ENCODE results near the gene BAHD1.

The BAHD1 gene

DNA sequence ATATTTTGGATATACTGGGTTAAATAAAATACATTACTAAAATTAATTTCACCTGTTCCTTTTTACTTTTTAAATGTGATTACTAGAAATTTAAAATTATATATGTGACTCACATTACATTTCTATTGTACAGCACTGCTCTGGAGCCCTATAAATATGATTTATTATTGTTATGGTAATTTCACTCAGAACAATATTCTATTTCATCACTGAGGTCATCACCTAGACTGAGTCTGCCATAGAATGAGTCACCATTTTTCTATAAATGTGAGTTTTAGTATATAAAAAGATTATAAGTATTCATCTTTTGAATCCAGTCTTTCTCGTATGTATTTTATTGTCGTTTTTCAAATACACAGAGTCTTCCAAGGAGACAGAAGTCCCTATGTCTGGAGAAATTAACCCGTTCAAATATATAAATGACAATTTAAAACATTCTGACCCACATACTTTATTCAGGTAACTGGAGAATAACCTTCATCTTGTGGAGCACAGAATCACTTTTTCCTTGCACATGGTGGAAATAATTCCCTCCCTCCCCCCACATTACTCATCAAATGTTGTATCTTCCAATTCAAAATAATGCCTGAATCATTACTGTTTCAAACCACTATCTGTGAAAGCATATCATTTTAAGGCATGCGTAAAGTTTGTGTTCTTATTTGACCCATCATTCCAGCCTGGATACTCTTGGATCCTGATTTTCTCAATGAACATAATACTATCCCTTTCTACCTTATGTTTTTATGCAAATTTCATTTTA is 60.0 kb downstream of the BAHD1 start:
- TF ChIP-seq ISL1 (CRISPR knock-in tag; IDR thresholded peaks at IDR 0.05) (peak; percentile 33; the same call in 1 of the 2 replicates), ZFP30 (CRISPR knock-in tag; IDR thresholded peaks at IDR 0.05) (no peak)
- ATAC-seq: peak; percentile 81

GRCh38 chr15:40501487-40501886 is 60.7 kb downstream of the BAHD1 start:
- no peak for ATAC-seq
- TF ChIP-seq ZNF8 (CRISPR knock-in tag; IDR thresholded peaks at IDR 0.05) (no peak), RARB (CRISPR knock-in tag; IDR thresholded peaks at IDR 0.05) (no peak)

DNA sequence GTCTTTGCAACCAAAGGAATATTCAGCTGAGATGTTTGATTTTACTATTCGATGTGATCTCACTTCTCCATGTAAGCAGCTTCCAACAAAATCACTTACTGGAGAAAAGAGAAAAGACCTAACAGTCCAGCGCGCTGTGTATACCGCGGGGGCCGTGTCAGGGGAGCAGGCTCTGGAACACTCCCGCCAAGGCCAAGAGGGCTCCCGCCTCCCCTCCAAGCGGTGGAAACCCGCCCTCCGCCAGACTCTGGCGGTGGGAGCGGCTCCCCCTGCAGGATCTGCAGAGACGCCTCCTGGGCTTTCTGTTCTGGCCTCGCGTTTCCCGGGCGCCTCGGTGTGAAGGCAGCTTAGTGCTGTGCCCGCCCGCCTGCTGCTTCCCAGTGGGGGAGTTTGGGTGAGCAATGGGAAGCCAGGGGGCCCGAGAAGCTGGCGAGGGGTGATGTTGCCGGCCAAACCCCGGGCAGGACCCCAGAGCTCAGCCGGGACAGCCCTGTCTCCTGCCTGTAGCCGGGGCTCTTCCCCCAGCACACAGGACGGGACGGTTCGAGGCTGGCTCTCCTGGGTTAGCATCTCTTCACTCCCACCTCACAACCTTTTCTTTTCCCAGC is 66.3 kb downstream of the BAHD1 start:
- peak; percentile 99 for ATAC-seq
- TF ChIP-seq SNAI2 (CRISPR knock-in tag; IDR thresholded peaks at IDR 0.05): no peak
- TF ChIP-seq CREB5 (CRISPR knock-in tag; IDR thresholded peaks at IDR 0.05; ENCODE audit: low read depth): no peak

DNA sequence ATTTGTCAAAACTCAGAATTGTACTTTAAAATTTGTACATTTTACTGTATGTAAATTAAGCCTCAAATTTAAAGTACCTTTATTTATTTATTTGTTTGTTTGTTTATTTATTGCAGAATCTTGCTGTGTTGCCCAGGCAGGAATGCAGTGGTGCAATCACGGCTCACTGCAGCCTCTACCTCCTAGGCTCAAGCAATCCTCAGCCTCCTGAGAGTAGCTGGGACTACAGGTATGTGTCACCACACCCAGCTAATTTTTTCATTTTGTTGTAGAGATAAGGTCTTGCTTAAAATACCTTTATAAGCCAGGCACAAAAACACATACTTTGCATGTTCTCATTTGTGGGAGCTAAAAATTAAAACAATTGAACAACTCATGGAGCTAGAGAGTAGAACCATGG is 67.5 kb downstream of the BAHD1 start:
- no peak for ATAC-seq
- TF ChIP-seq SNAI2 (CRISPR knock-in tag; IDR thresholded peaks at IDR 0.05) (no peak), OSR1 (CRISPR knock-in tag; IDR thresholded peaks at IDR 0.05) (no peak), POU6F1 (CRISPR knock-in tag; IDR thresholded peaks at IDR 0.05; ENCODE audit: borderline replicate concordance, low read depth) (no peak)

DNA sequence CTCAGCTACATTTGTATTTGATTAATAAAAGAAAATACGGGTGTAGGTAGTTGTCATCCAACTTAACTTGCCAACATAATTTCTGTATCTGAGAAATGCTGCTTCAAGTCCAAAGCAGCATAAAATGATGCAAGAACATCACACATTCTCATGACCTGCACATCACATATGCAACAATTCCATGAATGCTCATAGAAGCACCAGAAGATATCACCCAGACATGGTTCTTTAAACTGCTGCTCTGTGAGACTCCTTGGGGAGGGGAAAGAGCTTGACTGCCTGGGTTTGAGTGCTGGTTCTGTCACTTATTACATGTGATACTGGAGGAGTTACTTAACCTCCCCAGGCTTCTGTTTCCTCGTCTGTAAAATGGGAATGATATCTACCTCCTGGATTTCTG is 69.4 kb downstream of the BAHD1 start:
- no peak for ATAC-seq
- no peak for TF ChIP-seq ESRRG (CRISPR knock-in tag; IDR thresholded peaks at IDR 0.05)
- no peak for TF ChIP-seq SNAI2 (CRISPR knock-in tag; IDR thresholded peaks at IDR 0.05)
- TF ChIP-seq ZNF8 (CRISPR knock-in tag; IDR thresholded peaks at IDR 0.05): no peak
- TF ChIP-seq ARNTL (CRISPR knock-in tag; IDR thresholded peaks at IDR 0.05; ENCODE audit: borderline replicate concordance, low read depth): no peak

- ATAC-seq: no peak
- TF ChIP-seq GLIS3 (CRISPR knock-in tag; IDR thresholded peaks at IDR 0.05) (no peak), ZFP3 (CRISPR knock-in tag; IDR thresholded peaks at IDR 0.05) (no peak), BACH2 (CRISPR knock-in tag; IDR thresholded peaks at IDR 0.05; ENCODE audit: borderline replicate concordance) (no peak), ZNF70 (CRISPR knock-in tag; IDR thresholded peaks at IDR 0.05) (no peak), POU6F1 (CRISPR knock-in tag; IDR thresholded peaks at IDR 0.05; ENCODE audit: borderline replicate concordance, low read depth) (no peak), CSDC2 (CRISPR knock-in tag; IDR thresholded peaks at IDR 0.05) (no peak), ESRRG (CRISPR knock-in tag; IDR thresholded peaks at IDR 0.05) (no peak), PPARA (CRISPR knock-in tag; IDR thresholded peaks at IDR 0.05; ENCODE audit: borderline replicate concordance) (no peak), RARB (CRISPR knock-in tag; IDR thresholded peaks at IDR 0.05) (no peak)
Measured at GRCh38 chr15:40511093-40511471, 70.3 kb downstream of the BAHD1 start.

DNA sequence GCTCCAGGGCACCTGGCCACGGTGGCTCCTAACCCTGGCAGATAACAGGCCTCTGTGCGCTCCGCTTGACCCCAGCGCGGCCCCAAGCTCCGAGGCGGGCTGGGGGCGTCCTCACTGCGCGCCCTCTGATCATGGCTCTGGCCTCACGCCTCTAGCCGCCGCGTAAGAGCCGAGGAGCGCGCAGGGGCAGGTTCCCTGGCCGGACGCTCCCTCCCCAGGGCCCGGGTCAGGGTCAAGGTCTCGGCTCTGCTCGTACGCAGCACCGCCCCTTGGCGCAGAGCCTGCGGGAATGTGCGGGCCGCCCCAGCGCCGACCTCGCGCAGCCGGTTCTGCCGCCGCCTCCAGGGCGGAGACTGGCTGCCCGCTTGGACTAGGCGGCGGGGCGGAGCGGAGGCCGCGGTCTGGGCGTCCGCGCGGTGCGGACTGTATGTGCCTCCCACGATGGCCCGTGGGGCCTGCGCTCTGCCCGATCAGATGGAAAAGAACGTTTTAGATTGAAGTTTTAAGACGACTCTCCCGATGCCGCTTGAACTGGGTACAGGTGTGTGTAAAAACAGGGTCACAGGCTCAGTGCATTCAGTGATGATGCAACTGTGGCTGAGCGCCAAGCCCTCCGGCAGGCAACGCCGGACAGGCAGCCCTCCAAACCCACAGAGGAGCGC is 70.8 kb downstream of the BAHD1 start:
- ATAC-seq: peak; percentile 44
- TF ChIP-seq ESRRG (CRISPR knock-in tag; IDR thresholded peaks at IDR 0.05) (no peak), PPARA (CRISPR knock-in tag; IDR thresholded peaks at IDR 0.05; ENCODE audit: borderline replicate concordance) (no peak), GLIS3 (CRISPR knock-in tag; IDR thresholded peaks at IDR 0.05) (no peak), BACH2 (CRISPR knock-in tag; IDR thresholded peaks at IDR 0.05; ENCODE audit: borderline replicate concordance) (no peak), ZFP3 (CRISPR knock-in tag; IDR thresholded peaks at IDR 0.05) (no peak), ZFP30 (CRISPR knock-in tag; IDR thresholded peaks at IDR 0.05) (no peak), ZNF70 (CRISPR knock-in tag; IDR thresholded peaks at IDR 0.05) (no peak), POU6F1 (CRISPR knock-in tag; IDR thresholded peaks at IDR 0.05; ENCODE audit: borderline replicate concordance, low read depth) (no peak), PATZ1 (CRISPR knock-in tag; IDR thresholded peaks at IDR 0.05; ENCODE audit: borderline replicate concordance) (no peak), ARNTL (CRISPR knock-in tag; IDR thresholded peaks at IDR 0.05; ENCODE audit: borderline replicate concordance, low read depth) (no peak)
- TF ChIP-seq, protein P1, sequence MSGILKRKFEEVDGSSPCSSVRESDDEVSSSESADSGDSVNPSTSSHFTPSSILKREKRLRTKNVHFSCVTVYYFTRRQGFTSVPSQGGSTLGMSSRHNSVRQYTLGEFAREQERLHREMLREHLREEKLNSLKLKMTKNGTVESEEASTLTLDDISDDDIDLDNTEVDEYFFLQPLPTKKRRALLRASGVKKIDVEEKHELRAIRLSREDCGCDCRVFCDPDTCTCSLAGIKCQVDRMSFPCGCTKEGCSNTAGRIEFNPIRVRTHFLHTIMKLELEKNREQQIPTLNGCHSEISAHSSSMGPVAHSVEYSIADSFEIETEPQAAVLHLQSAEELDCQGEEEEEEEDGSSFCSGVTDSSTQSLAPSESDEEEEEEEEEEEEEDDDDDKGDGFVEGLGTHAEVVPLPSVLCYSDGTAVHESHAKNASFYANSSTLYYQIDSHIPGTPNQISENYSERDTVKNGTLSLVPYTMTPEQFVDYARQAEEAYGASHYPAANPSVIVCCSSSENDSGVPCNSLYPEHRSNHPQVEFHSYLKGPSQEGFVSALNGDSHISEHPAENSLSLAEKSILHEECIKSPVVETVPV (CRISPR knock-in tag; IDR thresholded peaks at IDR 0.05): no peak

Measured in SK-N-SH treated with all-trans-retinoic acid at 6 μM for 48 hours (cell line).